GM12878 (cell line): ENCODE results near the gene GIT1. TPM values are rescaled to one million over a fixed set of nuclear protein-coding genes. Genes with fewer than 3 reads are reported as not detected.

Experiments
- ATF7 ChIP-seq: fragments of 450-650 bp; IDR thresholded peaks from 2 replicates; pipeline ENCODE4 v1.6.1; 2016; ENCODE audit warnings: low read depth, mild to moderate bottlenecking
- BACH1 ChIP-seq: fragments of 450-650 bp; IDR thresholded peaks from 2 replicates; pipeline ENCODE4 v1.6.1; 2017; ENCODE audit warnings: mild to moderate bottlenecking, borderline replicate concordance
- CEBPZ ChIP-seq: fragments of 150-350 bp; IDR thresholded peaks from 2 replicates; pipeline ENCODE4 v1.6.1; 2016; ENCODE audit warnings: low read depth, low read length
- JUNB ChIP-seq: IDR thresholded peaks from 2 replicates; pipeline ENCODE4 v1.6.1; 2016; ENCODE audit warnings: antibody characterized with exemption, mild to moderate bottlenecking
- KLF5 ChIP-seq: fragments of 450-650 bp; IDR thresholded peaks from 2 replicates; pipeline ENCODE4 v1.6.1; 2014; ENCODE audit warnings: mild to moderate bottlenecking; ENCODE audit not compliant: partially characterized antibody
- LARP7 ChIP-seq: fragments of 450-650 bp; IDR thresholded peaks from 2 replicates; pipeline ENCODE4 v1.6.1; 2017; ENCODE audit warnings: mild to moderate bottlenecking
- MAX ChIP-seq: IDR thresholded peaks from 2 replicates; pipeline ENCODE4 v1.6.1; 2012; ENCODE audit warnings: low read depth, low read length, improper control_type of control experiment
- MEF2A ChIP-seq: IDR thresholded peaks from 2 replicates; pipeline ENCODE4 v1.6.1; 2011; ENCODE audit warnings: low read depth, mild to moderate bottlenecking, low read length, moderate library complexity; ENCODE audit not compliant: insufficient read depth
- MYC ChIP-seq: IDR thresholded peaks from 2 replicates; pipeline ENCODE4 v1.6.1; 2011; ENCODE audit warnings: mild to moderate bottlenecking, low read length, moderate library complexity, inconsistent platforms; ENCODE audit not compliant: insufficient read depth, insufficient replicate concordance, insufficient read length, severe bottlenecking
- NBN ChIP-seq: fragments of 450-650 bp; IDR thresholded peaks from 2 replicates; pipeline ENCODE4 v1.6.1; 2016
- NKRF ChIP-seq: fragments of 450-650 bp; conservative IDR thresholded peaks from 2 replicates; pipeline ENCODE4 v1.6.1; 2017; ENCODE audit warnings: mild to moderate bottlenecking, moderate library complexity
- SIN3A ChIP-seq: IDR thresholded peaks from 2 replicates; pipeline ENCODE4 v1.6.1; 2012; ENCODE audit warnings: low read depth, low read length, improper control_type of control experiment
- SMAD5 ChIP-seq: IDR thresholded peaks from 2 replicates; pipeline ENCODE4 v1.6.1; 2016; ENCODE audit warnings: antibody characterized with exemption, low read depth
- SPI1 ChIP-seq: IDR thresholded peaks from 2 replicates; pipeline ENCODE4 v1.6.1; 2011; ENCODE audit warnings: low read depth, mild to moderate bottlenecking, low read length, moderate library complexity, borderline replicate concordance; ENCODE audit not compliant: insufficient read depth
- SRF ChIP-seq, 2 experiments: IDR thresholded peaks; 2 replicates each; pipeline ENCODE4 v1.6.1; 2011; ENCODE audit warnings: low read depth in 2 of 2, low read length in 2 of 2, mild to moderate bottlenecking in 1 of 2, moderate library complexity in 1 of 2
- TCF3 ChIP-seq: IDR thresholded peaks from 2 replicates; pipeline ENCODE4 v1.6.1; 2012; ENCODE audit warnings: low read depth, mild to moderate bottlenecking, low read length, borderline replicate concordance; ENCODE audit not compliant: insufficient read depth
- ZBTB33 ChIP-seq: fragments of 450-650 bp; IDR thresholded peaks from 2 replicates; pipeline ENCODE4 v1.6.1; 2017; ENCODE audit warnings: mild to moderate bottlenecking
- ZNF217 ChIP-seq: fragments of 450-650 bp; IDR thresholded peaks from 2 replicates; pipeline ENCODE4 v1.6.1; 2017; ENCODE audit warnings: antibody characterized with exemption, mild to moderate bottlenecking
- ZNF687 ChIP-seq: fragments of 450-650 bp; IDR thresholded peaks from 2 replicates; pipeline ENCODE4 v1.6.1; 2017; ENCODE audit warnings: mild to moderate bottlenecking, moderate library complexity
- polyA plus RNA-seq, 11 experiments: library from polyadenylated mRNA; depleted of rRNA in 4 of 11; unstranded in 6 of 11; stranded (reverse) in 5 of 11; fragments of >200 nt; fragmentation: Nextera tagmentation in 4 of 11; fragmentation: Illumina TruSeq in 1 of 11; extraction: Ambion mirVana in 4 of 11; extraction: Trizol in 1 of 11; gene quantifications; 1 replicate in 1 of 11; 2 replicates in 10 of 11; pipeline versions ENCODE4 v1.2.1 to v1.2.3, GENCODE V29; 2011 to 2016; ENCODE audit warnings: inconsistent platforms in 2 of 11, missing spikeins in 2 of 11, low read depth in 1 of 11
- total RNA-seq, 4 experiments: library from RNA; depleted of rRNA in 3 of 4; stranded (reverse); fragments of >200 nt in 3 of 4; fragmentation: Illumina TruSeq in 1 of 4; extraction: Trizol in 1 of 4; gene quantifications; 2 replicates each; pipeline versions ENCODE4 v1.2.1 to v1.2.3, GENCODE V29; 2013 to 2021

Gene GIT1
- total and polyA plus RNA-seq, 10 of the 15 experiments (the other 5 are each of a cell fraction or from before 2014, with no cell fraction given): 0.24 to 45.3 (median 20.9) TPM

DNA sequence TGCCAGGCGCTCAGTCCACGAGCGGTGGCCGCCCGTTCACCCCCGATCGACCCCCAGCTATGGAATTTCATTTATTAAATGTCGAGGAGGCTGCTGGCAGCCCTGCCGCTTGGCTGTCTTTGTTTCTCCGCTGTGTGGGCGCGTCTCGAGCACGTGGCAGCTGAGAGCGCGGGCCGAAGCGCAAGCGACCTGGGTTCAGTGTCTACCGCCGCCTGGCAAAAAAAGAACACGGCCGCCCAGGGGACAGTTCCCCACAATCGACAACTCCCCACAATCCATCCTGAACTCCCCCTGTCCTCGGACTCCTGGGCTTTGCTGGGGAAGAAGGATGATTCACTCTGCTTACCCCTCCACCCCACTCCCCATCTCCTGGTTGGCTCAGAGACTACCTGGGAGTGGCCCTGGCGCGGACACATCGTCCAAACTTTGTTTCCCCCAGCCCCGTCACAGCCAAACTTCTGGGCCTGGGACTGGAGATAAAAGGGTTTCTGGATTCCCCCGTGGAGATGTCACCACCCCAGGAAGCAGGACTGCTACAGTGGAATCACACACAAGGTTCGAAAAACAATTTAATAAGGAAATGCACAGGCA, 1.8 kb upstream of the GIT1 start (continued):
- TF ChIP-seq MYC (peak; percentile 55), CEBPZ (no peak), ZNF217 (no peak), ATF7 (no peak), SRF (IDR thresholded peaks at IDR 0.05; ENCODE audit: low read depth in 2 of 2, low read length in 2 of 2) (no peak), NKRF (0 out of 2 replicates have a peak, but pooled peaks have one; percentile 16), ZNF687 (peak; percentile 88), MEF2A (no peak), LARP7 (no peak), SMAD5 (no peak), BACH1 (no peak), NBN (peak; percentile 43; the same call in 1 of the 2 replicates), JUNB (no peak), MAX (peak; percentile 88), SIN3A (no peak), ZBTB33 (no peak), SPI1 (no peak), TCF3 (no peak), KLF5 (no peak)
